Lung (tissue), 12 donors: Measurements from ENCODE around the gene GGT5. TPM values are rescaled to one million over a fixed set of nuclear protein-coding genes. Genes with fewer than 3 reads are reported as not detected.
"Not testable (repeated sequence)": the region's sequence is repeated elsewhere in the genome, so short reads cannot be mapped to it uniquely, and the experiment has no call there.

Experiments
- ATAC-seq: fragments of 200-7000 bp; cut with Tn5 transposase; one replicate; pipeline ENCODE4 v1.9.1; 2020; ENCODE audit warnings: moderate number of reproducible peaks; ENCODE audit not compliant: insufficient read depth, low FRiP score
- DNase-seq, 3 donors: peaks; one replicate each; pipeline ENCODE4 v3.0.0-alpha.2; 2013 to 2017
- H3K27ac ChIP-seq, 2 donors: one replicate each; pipeline ENCODE4 v1.5.1; 2013; ENCODE audit warnings: mild to moderate bottlenecking in 2 of 2, moderate library complexity in 2 of 2, control low read depth in 1 of 2, inconsistent platforms in 1 of 2, low read depth in 1 of 2, low read length in 1 of 2
- H3K27me3 ChIP-seq, 3 donors: one replicate each; pipeline ENCODE4 v1.5.1; 2013; ENCODE audit warnings: low read length in 2 of 3; ENCODE audit not compliant: control insufficient read depth in 3 of 3, insufficient read depth in 3 of 3
- H3K36me3 ChIP-seq, 4 donors: one replicate each; pipeline ENCODE4 v1.5.1; 2013; ENCODE audit warnings: low read length in 4 of 4, mild to moderate bottlenecking in 1 of 4, moderate library complexity in 1 of 4; ENCODE audit not compliant: control insufficient read depth in 4 of 4, insufficient read depth in 4 of 4
- H3K4me1 ChIP-seq, 5 donors: one replicate each; pipeline ENCODE4 v1.5.1; 2013; ENCODE audit warnings: low read length in 5 of 5, mild to moderate bottlenecking in 2 of 5, moderate library complexity in 1 of 5; ENCODE audit not compliant: control insufficient read depth in 5 of 5, insufficient read depth in 5 of 5
- H3K4me3 ChIP-seq: one replicate; pipeline ENCODE4 v1.5.1; 2013; ENCODE audit warnings: mild to moderate bottlenecking, control low read depth, moderate library complexity
- H3K9ac ChIP-seq, 2 donors: one replicate each; pipeline ENCODE4 v1.5.1; 2013; ENCODE audit warnings: low read length in 2 of 2, control low read depth in 1 of 2; ENCODE audit not compliant: insufficient read depth in 1 of 2
- H3K9me3 ChIP-seq, 4 donors: one replicate each; pipeline ENCODE4 v1.5.1; 2013; ENCODE audit warnings: low read length in 3 of 4, mild to moderate bottlenecking in 1 of 4, moderate library complexity in 1 of 4; ENCODE audit not compliant: control insufficient read depth in 4 of 4, insufficient read depth in 3 of 4
- CTCF ChIP-seq: IDR thresholded peaks from 2 replicates; pipeline ENCODE4 v1.5.1; 2012; ENCODE audit warnings: mild to moderate bottlenecking; ENCODE audit errors: control extremely low read depth, extremely low read depth
- WGBS, 2 donors: extraction: QIAGEN DNeasy Blood & Tissue Kit; methylation state at CpG; one replicate each; pipeline ENCODE4 v1.1.7; 2013; 5-methylcytosine and 5-hydroxymethylcytosine counted together
- polyA plus RNA-seq, 2 donors: library from polyadenylated mRNA; stranded (reverse); fragments of 200-250 nt; gene quantifications; one replicate each; pipeline ENCODE4 v1.2.1, GENCODE V29; 2013
- total RNA-seq, 2 donors: library from RNA; depleted of rRNA in 1 of 2; stranded (reverse); fragments of >200 nt in 1 of 2; gene quantifications; one replicate each; pipeline ENCODE4 v1.2.1, GENCODE V29; 2014 to 2021
- donor health status: control.
- donor health status: control.
- donor health status: Bipolar disorder and iron deficiency.
- donor health status: healthy.
- donor health status: DM: yes; HTN: yes; CAD: no.

GGT5 gene
- total and polyA plus RNA-seq, 4 donors: 9.8 to 92.0 (median 54.7) TPM

DNA sequence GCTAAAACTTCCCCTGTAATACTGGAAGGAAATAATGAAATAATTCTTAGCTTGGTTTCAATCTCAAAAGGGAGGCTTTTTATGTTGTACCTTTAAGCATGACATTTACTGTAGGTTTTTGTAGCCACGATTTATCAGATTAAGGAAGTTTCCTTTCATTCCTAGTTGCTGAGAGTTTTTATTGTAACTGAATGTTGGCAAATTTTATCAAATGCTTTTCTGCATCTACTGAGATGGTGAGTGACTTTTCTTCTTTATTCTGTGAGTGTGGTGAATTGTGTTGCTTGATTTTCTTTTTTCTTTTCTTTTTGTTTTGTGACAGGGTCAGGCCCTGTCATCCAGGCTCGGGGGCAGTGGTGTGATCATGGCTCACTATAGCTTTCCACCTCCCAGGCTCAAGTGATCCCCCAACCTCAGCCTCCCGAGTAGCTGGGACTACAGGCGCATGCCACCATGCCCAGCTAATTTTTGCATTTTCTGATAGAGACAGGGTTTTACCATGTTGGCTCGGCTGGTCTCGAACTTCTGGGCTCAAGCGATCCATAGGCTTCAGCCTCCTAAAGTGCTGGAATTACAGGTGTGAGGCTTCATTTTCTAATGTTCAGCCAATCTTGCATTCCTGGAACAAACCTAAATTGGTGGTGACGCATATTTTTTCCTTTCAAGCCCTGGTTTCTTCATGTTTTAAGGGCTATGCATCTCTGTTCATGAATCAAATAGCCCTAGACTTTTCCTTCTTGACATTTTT, 37.4 kb downstream of the GGT5 start:
- 48 to 50% methylated on average over 8 of the region's 8 CpGs for WGBS, 2 donors

GRCh38 chr22:24206460-24207263, 38.2 kb downstream of the GGT5 start:
- Histone ChIP-seq H3K4me1 (peaks cover 3 to 33% (median 14%) of the 10 kb centered on the region in 5 donors), H3K27ac (peak overlapping the region; percentile 67 to 91)
- H3K9me3 ChIP-seq, H3K36me3 ChIP-seq, ATAC-seq, H3K9ac ChIP-seq, DNase-seq, H3K27me3 ChIP-seq, H3K4me3 ChIP-seq: not testable (repeated sequence)
- 43 to 82% methylated on average over 15 of the region's 15 CpGs for WGBS, 2 donors

More for the DNA sequence above, 37.4 kb downstream of the GGT5 start:
- no peaks in the 10 kb centered on the region for H3K27me3 ChIP-seq
- no peaks in the 10 kb centered on the region for H3K9me3 ChIP-seq
- ATAC-seq (peak; percentile 43), DNase-seq (no peak)
- TF ChIP-seq CTCF: no peak
- H3K9ac ChIP-seq: peak overlapping the region in 1 of 2 donors; percentile 8
- H3K36me3 ChIP-seq: no peaks in the 10 kb centered on the region
- no peak overlapping the region for H3K4me3 ChIP-seq
- peak overlapping the region; percentile 91 to 96 for H3K27ac ChIP-seq
- H3K4me1 ChIP-seq: peaks cover 3 to 33% (median 14%) of the 10 kb centered on the region in 5 donors

DNA sequence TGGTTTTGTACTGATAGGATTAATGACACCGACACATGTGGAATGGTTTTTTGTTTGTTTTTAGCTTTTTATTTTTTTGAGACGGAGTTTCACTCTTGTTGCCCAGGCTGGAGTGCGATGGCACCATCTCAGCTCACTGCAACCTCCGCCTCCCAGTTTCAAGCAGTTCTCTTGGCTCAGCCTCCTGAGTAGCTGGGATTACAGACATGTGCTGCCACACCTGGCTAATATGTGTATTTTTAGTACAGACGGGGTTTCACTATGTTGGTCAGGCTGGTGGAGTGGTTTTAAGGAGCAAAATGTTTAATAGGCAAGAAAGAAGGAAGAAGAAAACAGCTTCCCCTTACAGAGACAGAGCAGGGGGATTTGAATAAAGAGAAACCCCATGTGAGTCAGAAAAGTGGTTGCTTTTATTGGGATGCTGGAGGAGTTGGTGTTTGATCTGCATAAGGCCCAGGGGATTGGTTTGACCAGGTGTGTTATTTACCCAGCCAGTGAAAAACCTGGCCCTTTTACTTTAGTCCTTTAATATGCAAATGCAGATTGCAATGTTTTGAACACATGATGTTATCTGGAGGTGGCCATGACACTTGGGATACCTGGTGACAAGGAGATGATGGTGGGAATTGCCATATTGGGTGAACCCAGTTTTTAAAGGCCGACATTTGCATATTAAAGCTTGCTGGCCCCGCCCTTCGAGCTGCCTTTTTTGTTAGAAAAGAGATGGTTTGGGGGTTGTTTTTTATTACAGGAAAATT, 39.3 kb downstream of the GGT5 start:
- H3K27ac ChIP-seq: peak overlapping the region in 1 of 2 donors; percentile 14
- no peaks in the 10 kb centered on the region for H3K36me3 ChIP-seq
- no peak overlapping the region for H3K9ac ChIP-seq
- 84 to 85% methylated on average over 8 of the region's 8 CpGs for WGBS, 2 donors
- ATAC-seq: no peak
- peaks cover 3 to 33% (median 14%) of the 10 kb centered on the region in 5 donors for H3K4me1 ChIP-seq
- no peak for DNase-seq
- no peak overlapping the region for H3K4me3 ChIP-seq
- H3K27me3 ChIP-seq: no peaks in the 10 kb centered on the region
- H3K9me3 ChIP-seq: no peaks in the 10 kb centered on the region
- no peak for TF ChIP-seq CTCF

DNA sequence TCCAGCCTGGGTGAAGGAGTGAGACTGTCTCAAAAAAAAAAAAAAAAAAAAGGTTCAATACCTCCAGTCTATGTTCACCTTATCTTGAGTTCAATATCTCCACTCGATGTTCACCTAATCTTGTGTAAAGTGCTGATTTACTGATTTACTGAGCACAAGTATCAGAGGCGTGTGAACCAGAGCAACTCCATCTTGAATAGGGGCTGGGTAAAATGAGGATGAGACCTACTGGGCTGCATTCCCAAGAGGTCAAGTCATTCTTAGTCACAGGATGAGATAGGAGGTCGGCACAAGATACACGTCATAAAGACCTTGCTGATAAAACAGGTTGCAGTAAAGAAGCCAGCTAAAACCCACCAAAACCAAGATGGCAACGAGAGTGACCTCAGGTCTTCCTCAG, 41.0 kb downstream of the GGT5 start:
- peaks cover 3 to 19% (median 6%) of the 10 kb centered on the region in 5 donors for H3K4me1 ChIP-seq
- not testable (repeated sequence) for H3K9me3 ChIP-seq, H3K27me3 ChIP-seq, H3K27ac ChIP-seq, DNase-seq, H3K36me3 ChIP-seq, H3K4me3 ChIP-seq, ATAC-seq, H3K9ac ChIP-seq
- WGBS, 2 donors: 89 to 95% methylated on average over 5 of the region's 5 CpGs
